Left forelimb (tissue), 1 donor: ENCODE data around the gene KRT76.
"Not testable (repeated sequence)": the region's sequence is repeated elsewhere in the genome, so short reads cannot be mapped to it uniquely, and the experiment has no call there.

Source experiments
- DNase-seq: peaks from one replicate; pipeline ENCODE4 v3.0.0-alpha.2; 2018; ENCODE audit warnings: low spot score

The KRT76 gene

DNA sequence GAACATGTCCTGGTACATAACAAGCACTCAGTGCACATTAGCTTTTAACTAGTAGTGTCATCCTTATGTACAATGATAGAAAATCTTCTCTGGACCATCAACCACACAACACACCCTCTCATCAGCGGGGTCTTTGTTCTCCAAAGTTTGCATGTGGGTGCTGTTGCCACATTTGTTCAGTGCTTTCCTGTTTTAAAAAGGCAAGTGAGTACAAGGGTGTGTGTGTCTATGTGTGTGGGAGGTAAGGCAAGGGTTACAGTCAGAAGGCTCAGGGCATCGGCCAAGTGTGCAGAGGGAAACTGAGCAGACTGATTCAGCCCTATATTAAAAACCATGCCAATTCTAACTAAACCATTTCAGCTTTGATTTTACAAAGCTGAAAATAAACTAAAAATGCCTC is 17.9 kb downstream of the KRT76 start:
- DNase-seq, result peak; percentile 6

DNA sequence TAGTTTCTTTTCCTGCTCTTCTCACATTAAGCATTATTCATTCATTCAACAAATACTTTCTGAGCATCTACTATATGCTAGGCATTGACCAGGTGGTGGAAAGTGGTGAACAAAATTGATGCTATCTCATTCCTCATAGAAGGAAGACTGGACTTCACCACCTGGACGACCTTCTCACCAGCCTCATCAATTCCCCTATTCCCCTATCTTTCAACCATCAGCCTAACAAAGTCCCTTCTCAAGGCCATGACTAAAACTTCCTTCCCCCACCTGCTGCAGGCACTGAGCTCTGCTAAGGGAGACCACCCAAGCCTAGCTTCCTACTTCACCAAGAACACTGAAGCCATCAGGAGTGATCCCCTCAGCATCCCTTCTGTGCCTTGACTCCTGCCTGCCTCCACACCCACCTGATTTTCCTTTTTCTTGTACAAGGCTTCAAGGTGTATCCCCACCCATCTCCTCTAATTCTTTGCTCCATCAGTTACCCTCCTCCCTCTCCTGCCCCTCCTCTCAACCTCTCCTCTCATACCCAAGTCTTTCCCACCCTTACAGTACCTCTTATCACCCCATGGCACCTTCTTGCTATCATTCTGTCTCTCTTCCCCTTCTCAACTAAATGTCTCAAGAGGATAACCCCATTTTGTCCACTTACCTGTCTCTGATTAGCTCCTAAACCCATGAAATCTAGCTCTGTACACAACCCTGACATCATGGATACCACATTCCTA is 19.5 kb downstream of the KRT76 start:
- no peak for DNase-seq

DNA sequence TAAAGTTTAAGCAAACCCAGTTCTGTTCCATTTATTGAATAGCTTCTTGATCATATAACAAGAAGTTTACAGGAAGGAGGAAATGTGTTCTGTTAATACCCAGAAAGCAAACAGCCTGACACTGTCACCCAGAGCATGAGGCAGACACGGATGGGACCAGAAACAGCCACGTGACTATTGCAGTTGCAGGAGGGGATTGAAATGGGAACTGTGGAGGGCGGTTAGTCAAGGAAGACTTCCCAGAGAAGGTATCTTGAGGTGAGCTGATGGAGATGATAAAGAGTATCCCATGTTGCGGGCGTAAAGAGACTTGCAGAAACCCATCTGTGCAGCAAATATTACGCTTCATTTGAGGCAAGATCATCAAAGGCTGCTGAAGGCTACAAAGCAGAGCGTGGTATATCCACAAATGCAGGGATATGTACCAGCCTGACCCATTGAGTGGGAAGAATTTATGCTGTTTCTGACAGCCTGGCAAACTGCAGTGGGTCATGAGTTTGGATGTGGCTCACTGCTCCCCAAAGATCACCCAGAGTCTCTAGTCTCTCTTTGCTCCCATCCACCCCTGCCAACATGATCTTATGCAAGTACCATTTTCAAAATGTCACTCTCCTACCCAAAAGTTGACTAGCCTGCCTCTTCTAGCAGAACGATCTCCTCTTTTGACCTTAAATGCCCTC is 20.7 kb downstream of the KRT76 start:
- DNase-seq, result peak; percentile 14

DNA sequence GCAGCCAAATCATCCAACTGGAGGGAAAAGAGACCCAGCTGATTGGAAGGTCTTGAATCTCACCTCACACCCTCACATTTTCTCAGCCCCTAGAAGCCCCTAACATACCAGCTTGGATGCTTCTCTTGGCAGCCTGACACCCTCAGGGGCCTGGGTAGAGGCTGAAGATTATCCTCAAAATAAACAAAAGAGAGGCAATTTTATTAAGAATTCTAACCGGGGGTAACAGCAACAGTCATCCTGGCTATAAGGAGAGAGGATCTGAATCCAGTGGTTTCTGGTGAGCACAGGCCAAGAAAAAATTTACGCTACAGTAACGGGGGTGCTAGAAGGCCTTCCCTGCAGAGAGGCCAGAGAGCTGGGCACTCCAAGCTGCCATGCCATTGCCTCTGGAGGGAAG is 21.6 kb downstream of the KRT76 start:
- DNase-seq, result no peak

DNA sequence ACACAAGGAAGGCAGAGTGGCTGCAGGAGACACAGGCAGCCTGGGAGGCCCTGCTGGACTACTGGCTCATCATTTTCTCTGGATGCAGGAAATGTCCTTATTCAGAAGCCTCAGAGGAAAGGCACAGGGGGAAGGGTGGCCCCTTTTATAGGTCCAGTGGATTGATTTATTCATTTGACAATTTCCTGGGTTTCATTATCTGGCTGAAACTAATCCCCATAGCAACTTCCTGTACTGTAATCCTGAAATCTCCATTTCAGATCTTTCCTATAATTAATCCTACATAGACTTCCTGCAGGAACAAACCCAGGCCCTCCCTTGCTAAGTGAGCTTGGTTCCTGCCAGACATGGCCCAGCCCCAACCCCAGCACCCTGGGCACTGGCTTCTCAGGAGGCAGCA is 23.0 kb downstream of the KRT76 start:
- no peak for DNase-seq

DNA sequence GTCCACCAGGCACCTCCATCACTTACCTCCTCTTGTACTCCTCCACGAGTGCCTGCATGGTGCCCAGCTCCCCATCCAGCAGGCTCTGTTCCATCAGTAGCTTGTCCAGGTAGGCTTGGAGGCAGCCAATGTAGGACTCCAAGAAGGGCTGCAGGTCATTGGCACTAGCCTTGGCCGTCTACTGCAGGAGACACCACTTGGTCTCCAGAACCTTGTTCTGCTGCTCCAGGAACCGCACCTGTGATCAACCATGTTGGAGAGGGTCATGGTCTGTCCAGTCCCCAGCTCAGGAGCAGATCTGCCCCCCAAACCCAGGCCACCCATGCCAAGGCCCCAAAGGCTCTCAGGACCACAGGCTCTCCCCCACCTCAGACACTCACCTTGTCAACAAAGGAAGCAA is 23.9 kb downstream of the KRT76 start:
- no peak for DNase-seq

DNA sequence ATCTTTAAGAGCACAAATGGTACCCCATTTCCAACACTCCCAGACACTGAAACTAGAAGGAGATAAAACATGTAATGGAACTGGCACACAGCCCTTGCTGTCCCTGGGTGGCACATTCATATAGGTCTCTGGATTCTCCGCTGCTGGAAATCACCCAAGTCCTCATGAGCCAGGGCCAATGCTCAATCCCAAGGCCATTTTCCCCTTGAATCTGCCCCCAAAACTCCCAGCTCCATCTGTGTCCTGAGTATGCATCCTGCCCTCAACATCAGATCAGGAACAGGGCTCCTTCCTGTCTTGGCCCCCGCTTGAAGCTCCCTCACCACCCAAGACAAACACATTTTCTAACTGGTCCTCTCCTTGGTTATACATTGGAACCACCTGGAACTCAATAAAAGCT is 24.6 kb downstream of the KRT76 start:
- DNase-seq, result no peak

DNA sequence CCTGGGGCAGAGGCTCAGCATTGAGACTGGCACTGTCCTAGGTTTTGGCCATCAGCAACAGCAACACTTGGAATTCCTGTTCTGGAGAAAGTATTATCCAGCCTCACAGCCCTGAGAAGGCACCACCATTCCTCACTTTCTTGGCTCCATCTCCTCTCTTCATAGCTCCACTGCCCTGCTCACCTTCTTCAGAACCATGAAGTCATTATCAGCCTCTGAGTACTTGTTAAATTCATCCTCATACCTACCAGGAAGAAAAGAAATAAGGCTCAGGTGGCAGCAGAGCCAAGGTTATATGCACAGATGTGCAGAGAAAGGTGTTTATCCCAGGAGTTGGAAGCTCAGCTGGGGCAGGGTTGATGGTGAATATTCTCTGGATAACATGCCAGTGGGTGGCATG is 25.4 kb downstream of the KRT76 start:
- no peak for DNase-seq

DNA sequence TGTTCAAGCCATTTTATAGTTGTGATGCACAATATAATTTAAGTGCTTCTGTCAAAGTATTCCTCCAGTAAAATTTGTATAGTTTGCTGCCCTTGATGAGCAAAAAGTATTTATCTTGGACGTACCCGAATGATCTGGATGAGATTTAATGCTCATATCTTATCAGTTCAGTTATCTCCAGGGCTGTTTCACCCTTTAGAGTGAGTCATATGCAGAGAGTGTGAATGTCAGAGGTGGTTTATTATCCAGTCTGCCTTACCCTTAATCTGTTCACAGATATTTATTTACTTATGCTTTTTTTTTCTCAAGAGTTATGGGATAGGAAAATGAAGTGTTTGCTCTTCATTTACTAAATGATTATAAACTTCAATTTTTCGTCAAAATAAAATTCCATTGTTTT is 26.6 kb downstream of the KRT76 start:
- DNase-seq, result not testable (repeated sequence)

DNA sequence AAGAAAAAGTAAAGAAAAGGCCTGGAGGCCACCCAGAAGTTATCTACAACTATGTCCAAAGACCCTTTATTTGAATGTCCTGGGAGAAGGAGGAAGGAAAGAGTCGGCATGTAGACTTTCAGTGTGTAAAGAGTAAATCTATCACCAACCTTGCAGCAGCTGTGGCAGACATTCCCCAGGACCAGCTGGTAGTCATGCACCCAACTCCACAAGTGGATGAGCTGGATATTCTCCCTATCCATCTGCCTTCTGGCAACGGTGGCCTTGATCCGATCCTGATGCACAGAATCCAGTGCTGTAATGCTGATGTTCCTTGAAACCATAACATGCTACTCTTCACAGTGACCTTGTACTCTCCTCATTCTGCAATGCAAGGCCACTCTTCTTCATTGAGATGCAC is 27.3 kb downstream of the KRT76 start:
- no peak for DNase-seq

DNA sequence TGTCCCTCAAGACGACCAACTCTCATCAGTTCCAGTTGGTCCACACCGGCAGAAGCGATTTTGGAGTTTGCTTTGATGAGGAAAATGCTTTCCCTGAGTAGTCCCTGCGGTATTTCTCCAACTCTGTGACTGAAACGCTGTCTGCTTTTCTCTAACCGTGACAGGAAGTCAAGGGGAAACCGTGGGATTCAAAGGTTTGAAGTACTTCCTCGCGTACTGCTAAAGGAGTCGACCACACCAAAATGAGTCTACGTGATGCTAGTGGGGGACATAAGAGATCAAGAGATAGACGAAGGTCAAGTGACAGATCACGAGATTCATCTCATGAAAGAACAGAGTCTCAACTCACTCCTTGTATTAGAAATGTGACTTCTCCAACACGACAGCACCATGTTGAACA is 28.6 kb downstream of the KRT76 start:
- no peak for DNase-seq

DNA sequence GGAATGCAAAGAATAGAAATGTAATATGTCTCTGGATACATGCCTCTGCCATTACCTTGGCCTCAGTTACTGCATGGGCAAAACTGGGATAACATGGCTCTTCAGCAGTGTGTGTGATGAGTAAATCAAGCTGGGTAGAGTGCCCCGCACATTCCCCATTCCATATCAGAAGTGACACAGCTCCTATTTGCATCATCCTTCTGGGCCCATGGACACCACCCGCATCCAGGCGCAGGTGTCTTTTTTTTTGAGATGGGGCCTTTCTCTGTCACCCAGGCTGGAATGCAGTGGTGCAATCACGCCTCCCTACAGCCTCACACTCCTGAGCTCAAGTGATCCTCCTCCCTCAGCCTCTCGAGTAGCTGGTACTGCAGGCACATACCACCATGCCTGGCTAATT is 31.6 kb downstream of the KRT76 start:
- DNase-seq, result no peak

DNA sequence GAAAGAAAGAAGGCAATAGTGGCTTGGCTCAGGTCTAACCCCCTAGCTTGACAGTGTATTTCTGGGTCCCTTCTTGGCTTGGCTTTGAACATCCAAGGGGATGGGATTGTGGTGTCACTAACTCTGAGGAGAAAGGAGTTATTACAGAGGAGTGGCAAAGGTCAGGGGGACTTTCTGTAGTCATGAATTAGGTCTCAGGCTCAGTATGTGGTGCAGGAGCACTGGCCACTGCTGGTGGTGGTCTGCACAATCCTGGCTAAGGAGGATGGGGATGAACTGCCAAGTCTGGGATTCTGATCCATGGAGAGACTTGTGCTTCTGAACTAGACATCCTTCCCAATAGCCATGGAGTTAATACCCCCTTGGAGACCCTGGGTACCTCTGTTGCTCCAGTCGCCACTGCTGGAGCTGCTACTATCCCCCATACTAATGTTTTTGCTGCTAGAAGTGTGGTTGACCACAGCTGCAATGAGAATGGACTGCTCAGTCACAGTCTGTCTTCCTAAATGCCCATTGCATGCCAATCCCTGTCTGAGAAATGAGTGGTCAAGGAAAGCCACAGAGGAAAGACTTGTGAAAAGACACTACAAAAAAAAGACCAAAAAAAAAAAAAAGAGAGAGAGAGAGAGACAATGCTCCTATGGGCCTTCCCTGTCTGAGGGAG is 32.5 kb downstream of the KRT76 start:
- DNase-seq, result no peak

DNA sequence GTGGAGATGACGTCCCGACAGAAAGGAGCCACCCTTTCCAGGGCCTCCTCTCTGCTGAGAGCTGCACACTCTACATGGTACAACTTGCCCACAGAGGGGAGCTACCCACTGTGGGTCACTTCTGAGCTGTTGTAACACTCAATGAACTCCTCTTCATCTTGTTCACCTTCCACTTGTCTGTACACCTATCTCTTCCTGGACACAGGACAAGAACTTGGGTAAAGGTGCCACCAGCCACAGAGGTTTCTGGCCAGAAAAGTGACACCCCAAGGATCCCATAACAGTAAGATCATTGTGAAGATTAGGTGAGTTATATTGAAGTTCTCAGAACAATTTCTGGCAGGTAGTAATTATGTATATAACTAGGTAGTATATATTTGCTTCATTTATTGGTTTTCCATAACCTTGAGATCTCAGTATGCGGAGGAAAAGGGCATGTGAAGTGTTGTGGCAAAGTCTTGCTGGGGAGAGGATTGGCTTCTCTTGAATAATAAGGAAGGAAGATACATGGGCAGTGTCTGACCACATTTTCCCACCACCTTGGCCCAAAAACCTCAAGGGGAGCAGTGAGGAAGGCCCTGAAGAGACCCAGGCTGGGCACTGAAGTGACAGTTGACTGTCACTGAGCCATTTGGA is 34.2 kb downstream of the KRT76 start:
- DNase-seq, result no peak

DNA sequence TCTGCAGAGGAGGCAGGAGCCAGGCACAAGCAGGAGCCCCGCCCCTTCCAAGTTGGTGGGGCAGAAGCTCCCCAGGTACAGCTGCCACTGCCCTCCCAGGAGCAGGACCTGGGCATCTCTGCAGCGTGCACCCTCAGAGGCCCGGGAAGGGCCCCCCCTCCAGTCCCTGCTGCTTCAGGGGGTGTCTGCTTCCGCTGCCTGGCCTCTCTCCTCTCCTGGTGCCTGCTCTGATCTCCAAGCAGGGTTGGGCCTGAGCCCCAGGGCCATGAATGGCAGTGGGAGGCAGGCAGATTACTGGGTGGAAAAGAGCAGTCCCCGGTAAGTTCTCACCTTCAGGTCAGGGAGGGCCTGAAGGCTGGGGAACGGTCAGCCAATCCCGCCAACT is 35.0 kb downstream of the KRT76 start:
- no peak for DNase-seq

DNA sequence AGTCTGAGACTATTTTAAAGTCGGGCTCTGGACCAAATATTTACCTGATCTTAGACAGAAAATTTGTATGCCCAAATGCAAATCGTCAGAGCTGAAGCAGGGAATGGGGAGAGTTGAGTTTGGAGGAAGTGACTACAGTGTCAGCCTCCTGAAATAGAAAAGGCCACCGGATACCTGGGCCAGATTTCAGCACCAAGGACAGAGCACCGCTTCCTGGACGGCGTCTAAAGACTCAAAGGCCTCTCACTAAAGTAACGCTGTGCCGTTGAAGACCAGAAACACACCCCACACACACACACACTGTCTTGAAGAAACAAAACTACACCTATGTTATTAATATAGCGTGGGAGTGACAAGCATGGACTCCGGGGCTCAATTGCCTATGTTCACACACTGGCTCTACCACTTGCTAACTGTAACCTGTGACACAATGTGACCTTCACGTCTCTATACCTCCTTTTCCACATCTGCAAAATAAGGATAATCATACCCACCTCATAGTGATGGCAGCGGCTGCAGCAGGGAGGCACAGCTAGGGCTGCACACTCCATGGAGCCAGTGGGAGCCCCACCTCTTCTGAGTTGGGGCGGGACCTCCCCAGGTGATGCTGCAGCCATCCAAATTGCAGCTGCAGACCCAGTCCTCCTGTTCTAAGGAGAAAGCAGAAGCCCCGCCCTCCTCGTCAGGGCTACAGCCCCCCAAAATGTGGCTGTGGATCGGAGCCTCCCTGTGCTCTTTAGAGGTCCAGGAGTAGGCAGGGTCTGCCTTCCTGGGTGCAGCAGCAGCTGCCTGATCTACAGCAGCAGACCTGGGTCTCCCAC is 35.6 kb downstream of the KRT76 start:
- peak; percentile 74 for DNase-seq

DNA sequence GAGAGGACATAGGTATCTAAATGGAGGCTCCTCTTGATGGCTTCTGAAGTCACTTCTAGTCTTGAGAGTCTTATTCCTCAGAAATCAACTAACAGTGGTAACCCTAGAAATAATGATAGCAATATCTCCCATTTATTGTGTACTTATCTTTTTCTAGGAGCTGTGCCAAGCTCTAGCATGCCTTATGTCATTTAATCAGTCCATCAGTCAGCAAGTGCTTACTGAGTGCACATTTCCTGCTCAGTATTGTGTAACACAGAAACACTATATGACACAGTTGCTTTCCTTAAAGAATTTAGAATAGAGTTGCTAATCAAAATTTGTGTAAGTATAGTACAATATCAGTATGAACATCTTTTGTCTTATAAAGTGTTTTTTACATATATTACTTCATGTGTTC is 36.6 kb downstream of the KRT76 start:
- no peak for DNase-seq

DNA sequence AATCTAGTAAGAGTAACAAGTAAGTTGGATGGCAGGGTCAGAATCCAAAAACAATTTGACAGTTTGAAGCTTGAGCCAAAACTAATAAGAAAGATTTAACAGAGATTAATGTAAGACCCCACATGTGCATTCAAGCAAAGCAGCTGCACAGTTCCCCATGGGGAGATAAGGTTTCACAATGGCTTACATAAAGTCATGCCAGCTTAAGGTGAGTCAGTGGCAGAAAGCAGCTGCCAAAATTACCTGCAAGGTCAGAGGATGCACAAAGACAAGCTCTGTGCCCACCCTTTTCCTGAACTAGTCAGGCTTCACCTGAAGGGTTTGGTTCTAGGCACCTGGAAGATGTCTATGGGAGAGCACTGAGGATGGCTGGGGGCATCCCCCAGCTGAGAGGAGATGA is 37.2 kb downstream of the KRT76 start:
- DNase-seq, result no peak

DNA sequence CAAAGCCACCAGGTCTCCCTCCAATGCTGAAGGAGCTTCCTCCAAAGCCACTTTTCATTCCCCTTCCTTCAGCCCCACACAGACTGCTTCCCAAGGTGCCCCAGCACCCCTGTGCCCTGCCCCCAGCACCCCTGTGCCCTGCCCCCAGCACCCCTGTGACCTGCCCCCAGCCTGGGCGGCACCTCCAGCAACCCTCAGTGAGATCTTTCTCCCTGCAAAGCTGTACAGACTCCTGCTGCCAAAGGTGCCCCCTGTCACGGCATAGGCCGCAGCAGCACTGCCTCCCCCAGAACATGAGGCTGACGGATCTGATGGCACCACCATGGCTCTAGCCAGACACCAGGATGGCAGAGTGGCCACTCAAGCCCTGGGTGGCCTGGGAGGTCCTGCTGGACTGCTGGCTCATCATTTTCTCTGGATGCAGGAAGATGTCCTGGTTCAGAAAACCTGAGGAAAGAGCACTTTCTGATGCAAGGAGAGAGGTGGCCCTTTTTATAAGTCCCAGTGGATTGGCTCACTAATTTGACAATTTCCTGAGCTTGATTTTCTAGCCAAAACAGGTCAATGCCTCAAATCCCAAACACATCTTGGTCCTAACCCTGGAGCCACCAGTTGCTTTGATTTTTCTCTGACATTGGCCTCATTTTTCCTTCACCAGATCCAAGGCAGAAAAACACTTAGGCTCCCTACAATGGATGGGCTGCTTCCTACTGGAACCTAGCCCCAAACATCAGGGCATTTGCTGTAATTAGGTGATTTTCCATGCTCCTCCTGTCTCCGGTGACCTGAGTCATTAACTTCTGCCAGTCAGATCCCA is 41.1 kb downstream of the KRT76 start:
- no peak for DNase-seq

DNA sequence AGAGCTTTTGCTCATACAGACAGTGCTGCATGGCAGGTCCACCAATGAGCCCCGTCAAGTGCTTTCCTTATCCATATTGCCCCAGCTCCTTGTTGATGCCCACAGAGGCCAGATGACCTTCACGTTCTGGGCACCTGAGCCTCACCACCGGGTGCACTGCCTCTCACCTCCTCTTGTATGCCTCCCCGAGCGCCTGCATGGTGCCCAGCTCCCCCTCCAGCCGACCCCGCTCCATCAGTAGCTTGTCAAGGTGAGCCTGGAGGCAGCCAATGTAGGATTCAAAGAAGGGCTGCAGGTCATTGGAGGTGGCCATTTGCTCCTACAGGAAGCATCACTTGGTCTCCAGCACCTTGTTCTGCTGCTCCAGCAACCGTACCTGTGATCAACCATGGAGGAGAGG is 42.0 kb downstream of the KRT76 start:
- DNase-seq, result no peak

DNA sequence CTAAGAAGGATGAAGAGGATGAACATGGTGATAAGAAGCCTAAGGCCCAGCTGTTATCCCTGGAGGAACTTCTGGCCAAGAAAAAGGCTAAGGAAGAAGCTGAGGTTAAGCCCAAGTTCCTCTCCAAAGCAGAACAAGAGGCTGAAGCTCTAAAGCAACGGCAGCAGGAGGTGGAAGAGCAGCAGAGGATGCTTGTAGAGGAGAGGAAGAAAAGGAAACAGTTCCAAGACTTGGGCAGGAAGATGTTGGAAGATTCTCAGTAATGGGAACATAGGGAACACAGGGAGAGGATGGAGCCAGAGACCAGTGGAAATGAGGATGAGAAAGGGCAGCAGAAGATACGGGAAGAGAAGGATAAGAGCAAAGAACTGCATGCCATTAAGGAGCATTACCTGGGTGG is 46.4 kb downstream of the KRT76 start:
- DNase-seq, result no peak
